ENCODE measurements around the gene A2M.

GRCh38 chr12:9041321-9041720 is 74.4 kb downstream of the A2M start:
- TF ChIP-seq CTCF (IDR thresholded peaks at IDR 0.05) (no peak), EZH2 (IDR thresholded peaks at IDR 0.05; ENCODE audit: borderline replicate concordance, insufficient read depth, low read depth, low read length, poor library complexity, severe bottlenecking) (no peak)
